GM21825 (cell line): ENCODE data around the gene CCDC136.

ENCODE experiments used
- ATAC-seq: cut with Tn5 transposase; IDR thresholded peaks from one replicate; pipeline ENCODE4 v1.9.1; 2021; ENCODE audit warnings: mild to moderate bottlenecking, moderate library complexity; ENCODE audit not compliant: unreplicated experiment

CCDC136 gene

DNA sequence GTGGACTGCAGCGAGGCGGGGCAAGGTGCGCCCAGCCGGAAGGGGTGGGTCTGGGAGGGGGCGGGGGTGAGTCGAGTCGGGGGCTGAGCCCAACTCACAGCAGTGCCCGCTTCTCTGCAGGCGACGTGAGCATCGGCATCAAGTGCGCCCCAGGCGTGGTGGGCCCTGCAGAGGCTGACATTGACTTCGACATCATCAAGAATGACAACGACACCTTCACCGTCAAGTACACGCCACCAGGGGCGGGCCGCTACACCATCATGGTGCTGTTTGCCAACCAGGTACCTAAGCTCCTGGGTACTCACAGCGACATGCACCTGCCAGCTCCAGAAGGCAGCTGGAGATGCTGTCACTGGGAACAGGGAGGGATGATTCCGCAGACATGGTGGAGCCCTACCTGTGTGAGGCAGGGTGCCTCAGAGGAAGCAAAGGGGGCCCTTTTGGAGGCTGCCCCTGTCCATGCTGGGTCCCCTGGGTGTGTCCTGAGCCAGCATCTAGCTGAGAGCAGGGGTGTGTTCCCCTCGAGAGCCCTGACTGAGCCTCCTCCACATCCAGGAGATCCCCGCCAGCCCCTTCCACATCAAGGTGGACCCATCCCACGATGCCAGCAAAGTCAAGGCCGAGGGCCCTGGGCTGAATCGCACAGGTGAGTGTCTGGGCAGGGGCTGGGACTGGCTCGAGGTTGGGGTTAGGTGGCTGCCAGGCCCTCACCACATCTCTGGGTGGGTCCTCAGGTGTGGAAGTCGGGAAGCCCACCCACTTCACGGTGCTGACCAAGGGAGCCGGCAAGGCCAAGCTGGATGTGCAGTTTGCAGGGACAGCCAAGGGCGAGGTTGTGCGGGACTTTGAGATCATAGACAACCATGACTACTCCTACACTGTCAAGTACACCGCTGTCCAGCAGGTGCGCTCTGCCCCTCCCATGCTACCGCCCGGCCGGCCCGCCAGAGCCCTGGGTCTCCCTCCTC lies 51.2 kb downstream of the CCDC136 start:
- no peak for ATAC-seq

DNA sequence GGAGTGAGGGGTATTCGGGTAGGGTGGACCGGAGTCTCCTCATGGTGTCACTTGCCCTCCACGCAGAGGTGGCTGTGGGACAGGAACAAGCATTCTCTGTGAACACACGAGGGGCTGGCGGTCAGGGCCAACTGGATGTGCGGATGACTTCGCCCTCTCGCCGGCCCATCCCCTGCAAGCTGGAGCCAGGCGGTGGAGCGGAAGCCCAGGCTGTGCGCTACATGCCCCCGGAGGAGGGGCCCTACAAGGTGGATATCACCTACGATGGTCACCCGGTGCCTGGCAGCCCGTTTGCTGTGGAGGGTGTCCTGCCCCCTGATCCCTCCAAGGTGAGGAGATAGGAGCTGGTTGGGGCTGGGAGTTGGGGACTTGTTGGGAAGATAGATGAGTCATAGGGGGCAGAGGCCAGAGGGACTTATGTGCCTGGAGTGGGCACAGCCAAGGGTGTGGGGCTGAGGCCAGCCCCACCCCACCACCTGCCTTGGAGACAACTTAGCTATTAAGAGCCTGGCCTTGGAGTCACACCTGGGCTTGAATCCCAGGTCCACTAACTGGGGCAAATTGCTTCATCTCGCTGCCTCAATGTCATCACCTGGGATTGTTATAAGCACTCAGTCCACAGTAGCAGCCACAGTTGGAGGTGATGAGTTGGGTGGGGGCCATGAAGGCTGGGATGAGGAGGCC lies 52.3 kb downstream of the CCDC136 start:
- no peak for ATAC-seq

DNA sequence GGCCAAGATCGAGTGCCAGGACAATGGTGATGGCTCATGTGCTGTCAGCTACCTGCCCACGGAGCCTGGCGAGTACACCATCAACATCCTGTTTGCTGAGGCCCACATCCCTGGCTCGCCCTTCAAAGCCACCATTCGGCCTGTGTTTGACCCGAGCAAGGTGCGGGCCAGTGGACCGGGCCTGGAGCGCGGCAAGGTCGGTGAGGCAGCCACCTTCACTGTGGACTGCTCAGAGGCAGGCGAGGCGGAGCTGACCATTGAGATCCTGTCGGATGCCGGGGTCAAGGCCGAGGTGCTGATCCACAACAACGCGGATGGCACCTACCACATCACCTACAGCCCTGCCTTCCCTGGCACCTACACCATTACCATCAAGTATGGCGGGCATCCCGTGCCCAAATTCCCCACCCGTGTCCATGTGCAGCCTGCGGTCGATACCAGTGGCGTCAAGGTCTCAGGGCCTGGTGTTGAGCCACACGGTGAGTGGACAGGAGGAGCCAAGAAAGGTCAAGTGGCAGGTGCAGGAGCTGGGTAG lies 53.1 kb downstream of the CCDC136 start:
- ATAC-seq, result no peak

DNA sequence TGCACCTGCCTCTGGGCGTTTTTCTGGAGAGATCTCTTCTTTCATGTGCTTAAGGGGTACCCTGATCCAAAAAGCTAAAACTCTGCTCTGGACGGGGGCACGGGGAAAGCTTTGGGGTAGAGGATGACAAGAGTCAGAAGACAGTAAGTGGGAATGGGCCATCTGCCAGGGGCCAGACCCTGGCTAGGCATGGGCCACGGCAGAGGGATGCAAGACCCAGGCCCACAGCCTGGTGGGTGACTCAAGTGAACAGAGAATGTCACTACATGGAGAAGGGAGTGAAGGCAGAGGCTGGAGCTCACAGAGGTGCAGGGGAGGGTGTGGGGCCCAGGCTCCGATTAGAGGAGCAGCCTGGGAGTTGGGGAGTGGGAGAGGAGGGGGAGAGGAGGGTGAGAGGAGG lies 53.7 kb downstream of the CCDC136 start:
- no peak for ATAC-seq

DNA sequence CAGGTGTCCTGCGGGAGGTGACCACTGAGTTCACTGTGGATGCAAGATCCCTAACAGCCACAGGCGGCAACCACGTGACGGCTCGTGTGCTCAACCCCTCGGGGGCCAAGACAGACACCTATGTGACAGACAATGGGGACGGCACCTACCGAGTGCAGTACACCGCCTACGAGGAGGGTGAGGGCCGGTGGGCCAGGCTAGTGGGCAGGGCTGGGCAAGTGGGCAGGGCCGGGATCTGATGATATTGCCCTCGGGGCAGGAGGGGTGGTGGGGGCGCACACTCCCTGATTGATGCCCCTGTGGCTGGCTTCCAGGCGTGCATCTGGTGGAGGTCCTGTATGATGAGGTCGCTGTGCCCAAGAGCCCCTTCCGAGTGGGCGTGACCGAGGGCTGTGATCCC lies 54.2 kb downstream of the CCDC136 start:
- ATAC-seq, result no peak

DNA sequence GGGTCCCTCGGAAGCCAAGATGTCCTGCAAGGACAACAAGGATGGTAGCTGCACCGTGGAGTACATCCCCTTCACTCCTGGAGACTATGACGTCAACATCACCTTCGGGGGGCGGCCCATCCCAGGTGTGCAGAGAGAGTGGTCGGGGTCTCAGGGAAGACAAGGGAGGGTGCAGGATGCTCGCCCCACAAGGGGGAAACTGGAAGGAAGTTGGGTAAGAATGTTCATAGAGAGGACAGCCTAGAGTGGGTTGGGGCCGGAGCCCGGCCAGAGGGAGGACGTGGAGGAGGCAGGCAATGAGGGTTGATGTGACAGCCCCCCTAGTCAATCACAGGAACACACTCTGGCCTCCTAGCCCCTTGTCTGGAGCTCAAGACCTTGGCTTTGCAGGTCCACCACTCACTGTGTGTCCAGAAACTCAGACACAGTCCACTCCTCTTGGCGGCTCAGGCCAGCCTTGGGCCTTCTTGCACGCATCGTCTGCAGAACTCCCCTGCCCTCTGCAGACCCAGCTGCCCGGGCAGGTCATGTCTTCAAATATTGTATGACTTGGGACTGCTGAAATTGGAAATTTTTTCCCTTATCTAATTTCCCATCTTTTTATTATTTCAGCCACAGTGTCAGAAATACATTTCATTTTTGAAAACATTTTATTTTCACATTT lies 55.1 kb downstream of the CCDC136 start:
- ATAC-seq, result no peak

DNA sequence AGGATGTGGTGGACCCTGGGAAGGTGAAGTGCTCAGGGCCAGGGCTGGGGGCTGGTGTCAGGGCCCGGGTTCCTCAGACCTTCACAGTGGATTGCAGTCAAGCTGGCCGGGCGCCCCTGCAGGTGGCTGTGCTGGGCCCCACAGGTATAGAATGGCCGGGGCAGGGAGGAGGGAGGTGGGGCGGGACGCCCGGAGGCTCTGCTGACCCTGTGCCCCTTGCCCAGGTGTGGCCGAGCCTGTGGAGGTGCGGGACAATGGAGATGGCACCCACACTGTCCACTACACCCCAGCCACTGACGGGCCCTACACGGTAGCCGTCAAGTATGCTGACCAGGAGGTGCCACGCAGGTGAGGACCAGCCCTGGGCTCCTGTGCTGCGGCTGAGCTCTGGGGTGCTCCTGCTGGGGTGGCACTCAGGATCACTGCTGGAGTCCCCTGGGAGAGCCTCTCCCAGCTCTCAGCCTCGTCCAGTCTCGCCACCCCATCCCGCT lies 56.0 kb downstream of the CCDC136 start:
- no peak for ATAC-seq

DNA sequence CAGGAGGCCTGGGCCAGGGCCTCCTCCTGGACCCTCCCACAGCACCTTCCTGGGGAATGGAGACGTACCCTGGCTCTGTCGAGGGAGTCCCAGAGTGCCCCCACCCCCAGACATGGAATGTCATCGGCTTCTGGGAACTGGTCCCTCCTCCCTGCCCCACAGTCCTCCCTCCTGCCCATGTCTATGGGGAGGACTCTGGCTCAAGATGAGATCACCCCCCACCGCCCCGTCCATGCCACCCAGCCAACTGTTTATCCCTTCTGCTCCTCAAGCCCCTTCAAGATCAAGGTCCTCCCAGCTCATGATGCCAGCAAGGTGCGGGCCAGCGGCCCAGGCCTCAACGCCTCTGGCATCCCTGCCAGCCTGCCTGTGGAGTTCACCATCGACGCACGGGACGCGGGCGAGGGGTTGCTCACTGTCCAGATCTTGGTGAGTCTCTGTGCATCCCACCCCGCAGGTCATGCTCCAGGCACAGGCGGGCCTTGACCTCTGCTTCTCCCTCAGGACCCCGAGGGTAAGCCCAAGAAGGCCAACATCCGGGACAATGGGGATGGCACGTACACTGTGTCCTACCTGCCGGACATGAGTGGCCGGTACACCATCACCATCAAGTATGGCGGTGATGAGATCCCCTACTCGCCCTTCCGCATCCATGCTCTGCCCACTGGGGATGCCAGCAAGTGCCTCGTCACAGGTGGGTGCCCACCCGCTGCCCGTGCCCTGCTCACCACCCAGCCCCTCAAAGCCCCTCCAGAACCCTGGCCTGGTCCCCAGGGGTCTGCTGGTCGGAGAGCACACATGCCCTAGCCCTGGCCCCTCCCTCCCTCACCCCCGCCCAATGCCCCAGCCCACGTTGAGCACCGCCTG lies 56.8 kb downstream of the CCDC136 start:
- ATAC-seq, result no peak

DNA sequence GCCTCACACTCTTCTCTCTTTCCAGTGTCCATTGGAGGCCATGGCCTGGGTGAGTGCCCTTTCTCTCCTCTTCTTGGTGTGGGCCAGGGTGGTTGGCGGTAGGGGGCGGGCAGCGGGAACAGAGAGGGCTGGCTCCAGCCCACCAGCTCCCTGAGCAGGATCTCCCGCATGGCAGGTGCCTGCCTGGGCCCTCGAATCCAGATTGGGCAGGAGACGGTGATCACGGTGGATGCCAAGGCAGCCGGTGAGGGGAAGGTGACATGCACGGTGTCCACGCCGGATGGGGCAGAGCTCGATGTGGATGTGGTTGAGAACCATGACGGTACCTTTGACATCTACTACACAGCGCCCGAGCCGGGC lies 57.4 kb downstream of the CCDC136 start:
- ATAC-seq, result no peak

DNA sequence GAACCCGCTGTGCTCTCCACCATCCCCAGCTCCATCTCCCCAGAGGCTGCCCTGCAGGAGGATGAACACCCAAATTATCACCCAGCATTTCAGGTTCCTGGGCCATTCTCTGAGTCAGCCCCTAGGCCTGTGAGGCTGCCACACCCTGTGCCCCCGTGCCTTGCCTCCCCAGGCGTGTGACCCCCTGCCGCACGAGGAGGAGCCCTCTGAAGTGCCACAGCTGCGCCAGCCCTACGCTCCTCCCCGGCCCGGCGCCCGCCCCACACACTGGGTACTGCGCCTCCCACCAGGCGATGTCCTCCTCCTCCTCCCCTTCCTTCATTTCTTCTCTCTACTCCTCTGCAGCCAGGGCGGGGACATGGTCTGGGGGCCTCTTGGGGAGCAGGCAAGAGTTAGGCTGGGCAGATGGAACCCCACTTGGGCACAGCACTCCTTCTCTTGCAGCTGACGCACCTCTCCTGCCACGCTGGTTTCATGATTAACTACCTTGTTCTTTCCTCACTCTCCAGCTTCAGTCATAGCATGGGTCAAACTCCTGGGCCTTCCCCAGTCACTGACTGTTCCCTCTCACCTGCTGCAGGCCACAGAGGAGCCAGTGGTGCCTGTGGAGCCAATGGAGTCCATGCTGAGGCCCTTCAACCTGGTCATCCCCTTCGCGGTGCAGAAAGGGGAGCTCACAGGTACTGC lies 58.2 kb downstream of the CCDC136 start:
- no peak for ATAC-seq

DNA sequence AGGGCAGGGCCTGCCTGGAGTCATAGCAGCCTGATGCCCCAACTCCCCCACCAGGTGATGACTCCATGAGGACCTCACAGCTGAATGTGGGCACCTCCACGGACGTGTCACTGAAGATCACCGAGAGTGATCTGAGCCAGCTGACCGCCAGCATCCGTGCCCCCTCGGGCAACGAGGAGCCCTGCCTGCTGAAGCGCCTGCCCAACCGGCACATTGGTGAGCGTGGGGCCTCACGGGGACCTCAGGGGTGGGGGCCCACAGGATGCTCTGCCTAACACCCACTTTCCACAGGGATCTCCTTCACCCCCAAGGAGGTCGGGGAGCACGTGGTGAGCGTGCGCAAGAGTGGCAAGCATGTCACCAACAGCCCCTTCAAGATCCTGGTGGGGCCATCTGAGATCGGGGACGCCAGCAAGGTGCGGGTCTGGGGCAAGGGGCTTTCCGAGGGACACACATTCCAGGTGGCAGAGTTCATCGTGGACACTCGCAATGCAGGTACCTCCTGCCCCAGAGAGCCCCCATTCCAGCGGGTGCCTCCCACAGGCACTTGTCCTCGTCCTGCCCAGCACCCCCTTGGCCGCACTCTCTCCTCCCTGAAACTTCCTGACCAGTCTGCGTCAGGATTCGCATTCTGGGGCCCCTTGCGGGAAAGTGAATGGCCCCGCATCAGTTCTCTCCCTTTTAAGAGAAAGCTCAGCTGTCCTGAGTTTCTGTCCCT lies 60.9 kb downstream of the CCDC136 start:
- ATAC-seq, result no peak

DNA sequence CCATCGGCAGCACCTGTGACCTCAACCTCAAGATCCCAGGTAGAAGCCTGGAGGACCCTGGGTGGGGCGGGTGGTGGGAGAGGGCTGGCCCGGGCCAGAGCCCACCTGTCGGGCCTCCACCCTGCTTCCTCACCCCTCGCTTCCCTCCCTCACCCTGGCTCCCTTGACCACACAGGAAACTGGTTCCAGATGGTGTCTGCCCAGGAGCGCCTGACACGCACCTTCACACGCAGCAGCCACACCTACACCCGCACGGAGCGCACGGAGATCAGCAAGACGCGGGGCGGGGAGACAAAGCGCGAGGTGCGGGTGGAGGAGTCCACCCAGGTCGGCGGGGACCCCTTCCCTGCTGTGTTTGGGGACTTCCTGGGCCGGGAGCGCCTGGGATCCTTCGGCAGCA lies 62.0 kb downstream of the CCDC136 start:
- ATAC-seq, result no peak

DNA sequence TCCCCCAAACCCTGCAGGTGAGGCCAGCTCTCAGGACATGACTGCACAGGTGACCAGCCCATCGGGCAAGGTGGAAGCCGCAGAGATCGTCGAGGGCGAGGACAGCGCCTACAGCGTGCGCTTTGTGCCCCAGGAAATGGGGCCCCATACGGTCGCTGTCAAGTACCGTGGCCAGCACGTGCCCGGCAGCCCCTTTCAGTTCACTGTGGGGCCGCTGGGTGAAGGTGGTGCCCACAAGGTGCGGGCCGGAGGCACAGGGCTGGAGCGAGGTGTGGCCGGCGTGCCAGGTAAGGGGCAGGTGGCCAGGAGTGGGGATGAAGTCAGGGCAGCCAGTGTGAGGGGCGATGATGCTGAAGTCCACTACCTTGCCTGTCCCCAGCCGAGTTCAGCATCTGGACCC lies 62.6 kb downstream of the CCDC136 start:
- no peak for ATAC-seq

DNA sequence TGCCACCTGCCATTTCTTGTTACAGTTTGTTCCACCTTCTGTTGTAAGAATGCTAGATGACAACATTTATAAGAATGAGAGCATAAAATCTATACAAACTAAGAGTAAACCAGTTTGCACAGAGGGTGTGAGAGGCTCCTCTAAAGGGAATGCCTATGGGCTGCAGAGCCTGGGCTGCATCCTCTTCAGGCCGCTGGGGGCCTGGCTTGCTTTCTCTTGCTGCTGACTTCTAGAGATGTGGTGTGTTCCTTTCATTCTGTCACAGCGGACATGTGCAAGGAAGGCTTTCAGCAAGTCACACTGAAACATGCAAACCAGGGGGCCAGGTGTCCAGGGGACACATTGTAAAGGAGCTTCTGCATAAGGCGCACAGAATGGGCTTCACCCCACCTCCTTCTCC lies 63.8 kb downstream of the CCDC136 start:
- no peak for ATAC-seq

DNA sequence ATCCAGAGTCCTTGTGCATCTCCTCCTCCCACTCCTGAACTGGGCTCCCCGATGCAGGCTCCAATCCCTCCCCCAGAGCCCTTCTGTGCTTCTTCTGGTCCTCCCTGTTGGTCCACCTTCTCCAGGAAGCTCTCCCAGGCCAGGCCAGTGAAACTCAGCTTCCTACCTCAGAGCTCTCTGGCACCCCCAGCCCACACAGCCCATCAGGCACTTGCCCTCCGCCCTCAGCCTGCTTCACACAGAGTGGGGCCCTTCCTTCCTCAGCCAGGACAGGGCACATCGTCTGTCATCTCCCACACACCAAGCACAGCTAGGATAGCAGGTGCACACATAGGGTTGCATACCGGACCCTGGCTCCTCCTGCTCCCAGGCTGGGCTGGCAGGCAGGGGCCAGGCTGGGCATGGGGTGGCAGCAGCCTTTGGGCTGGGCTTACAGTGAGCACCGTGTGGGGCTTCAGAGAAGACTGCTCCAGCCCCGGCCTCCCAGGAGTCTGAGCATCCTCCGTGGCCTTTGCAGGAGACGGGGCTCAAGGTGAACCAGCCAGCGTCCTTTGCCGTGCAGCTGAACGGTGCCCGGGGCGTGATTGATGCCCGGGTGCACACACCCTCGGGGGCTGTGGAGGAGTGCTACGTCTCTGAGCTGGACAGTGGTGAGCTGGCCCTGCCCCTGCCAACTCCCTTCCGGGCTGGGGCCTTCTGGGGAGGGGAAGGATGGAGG lies 64.4 kb downstream of the CCDC136 start:
- no peak for ATAC-seq

DNA sequence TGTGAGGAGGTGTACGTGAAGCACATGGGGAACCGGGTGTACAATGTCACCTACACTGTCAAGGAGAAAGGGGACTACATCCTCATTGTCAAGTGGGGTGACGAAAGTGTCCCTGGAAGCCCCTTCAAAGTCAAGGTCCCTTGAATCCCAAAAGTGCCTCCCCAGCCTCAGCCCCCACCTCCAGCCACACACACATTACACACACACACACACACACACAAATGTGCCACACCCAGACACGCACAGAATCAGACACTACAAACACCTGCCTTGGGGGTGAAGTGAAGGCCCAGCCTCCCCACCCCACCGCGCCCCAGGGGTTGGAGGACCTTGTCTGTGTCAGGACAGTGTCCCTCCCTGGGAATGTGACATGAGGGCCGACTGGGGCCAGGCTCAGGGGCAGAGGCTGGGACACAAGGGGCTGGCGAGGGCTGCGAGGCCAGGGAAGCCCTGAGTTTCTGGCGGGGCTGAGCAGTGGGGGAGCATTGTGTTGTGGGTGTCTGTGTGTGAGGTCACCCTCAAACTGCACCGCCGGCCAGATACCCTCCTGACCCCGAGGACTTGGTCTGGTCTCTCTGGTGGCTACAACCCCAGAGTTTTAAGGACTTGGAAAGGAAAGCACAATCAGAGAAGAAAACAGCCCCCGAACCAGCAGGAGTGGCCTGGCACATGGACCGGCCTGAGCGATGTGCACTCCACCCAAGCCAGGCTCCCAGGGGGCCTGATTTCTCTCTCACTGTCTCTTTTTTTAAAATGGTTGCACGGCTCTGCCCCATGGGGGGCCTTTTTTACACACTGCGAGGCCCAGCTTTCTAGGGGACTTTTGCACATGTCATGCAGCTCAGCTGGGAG lies 66.8 kb downstream of the CCDC136 start:
- ATAC-seq, result no peak
